C4-2B (cell line): ENCODE measurements around the gene ALOX12.

ENCODE experiments used
- ZFX ChIP-seq: fragments of 450-650 bp; IDR thresholded peaks from 2 replicates; pipeline ENCODE4 v1.6.1; 2017
- TF ChIP-seq, protein P1 (sequence below): fragments of 450-650 bp; conservative IDR thresholded peaks from 2 replicates; pipeline ENCODE4 v1.5.1; 2017; ENCODE audit warnings: mild to moderate bottlenecking

DNA sequence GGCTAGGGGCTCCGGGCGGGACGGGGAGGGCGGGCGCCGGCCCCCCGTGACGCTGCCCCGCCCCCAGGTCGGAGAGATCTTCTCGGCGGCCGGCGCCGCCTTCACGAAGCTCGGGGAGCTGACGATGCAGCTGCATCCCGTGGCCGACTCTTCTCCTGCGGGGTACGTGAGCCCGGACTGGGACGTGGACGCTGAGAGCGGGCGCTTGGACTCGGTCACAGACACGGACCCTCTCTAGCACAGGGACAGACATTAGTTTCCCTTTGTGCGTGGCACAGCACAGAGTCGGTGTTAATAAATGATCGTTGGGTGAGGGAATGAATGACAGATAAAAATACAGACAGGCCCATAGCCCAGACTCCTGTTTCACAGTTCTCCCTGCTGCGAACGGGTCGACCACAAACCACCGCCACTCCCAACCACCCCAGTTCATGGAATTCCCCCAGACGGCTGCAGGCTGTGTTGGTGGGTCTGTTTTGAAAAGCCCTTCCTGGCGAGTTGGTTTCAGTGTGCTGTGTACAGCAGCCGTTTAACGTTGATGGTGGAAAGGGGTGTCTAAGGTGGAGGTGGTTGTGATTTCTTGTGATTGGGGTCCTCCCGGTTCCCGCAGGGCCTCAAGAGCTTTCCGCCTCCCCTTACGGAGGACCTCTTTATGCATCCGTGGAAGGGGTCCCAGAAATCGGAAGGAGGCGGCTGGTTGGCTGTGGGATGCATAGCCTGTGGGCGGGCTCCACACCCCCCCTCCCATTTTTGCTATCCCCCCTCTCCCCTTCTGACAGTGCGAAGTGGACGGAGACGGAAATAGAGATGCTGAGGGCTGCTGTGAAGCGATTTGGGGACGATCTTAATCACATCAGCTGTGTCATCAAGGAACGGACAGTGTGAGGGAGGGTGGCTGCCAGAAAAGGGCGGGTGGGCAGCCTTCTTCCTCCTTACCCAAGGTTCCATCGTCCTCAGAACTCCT, 19.4 kb downstream of the ALOX12 start:
- TF ChIP-seq, protein P1, sequence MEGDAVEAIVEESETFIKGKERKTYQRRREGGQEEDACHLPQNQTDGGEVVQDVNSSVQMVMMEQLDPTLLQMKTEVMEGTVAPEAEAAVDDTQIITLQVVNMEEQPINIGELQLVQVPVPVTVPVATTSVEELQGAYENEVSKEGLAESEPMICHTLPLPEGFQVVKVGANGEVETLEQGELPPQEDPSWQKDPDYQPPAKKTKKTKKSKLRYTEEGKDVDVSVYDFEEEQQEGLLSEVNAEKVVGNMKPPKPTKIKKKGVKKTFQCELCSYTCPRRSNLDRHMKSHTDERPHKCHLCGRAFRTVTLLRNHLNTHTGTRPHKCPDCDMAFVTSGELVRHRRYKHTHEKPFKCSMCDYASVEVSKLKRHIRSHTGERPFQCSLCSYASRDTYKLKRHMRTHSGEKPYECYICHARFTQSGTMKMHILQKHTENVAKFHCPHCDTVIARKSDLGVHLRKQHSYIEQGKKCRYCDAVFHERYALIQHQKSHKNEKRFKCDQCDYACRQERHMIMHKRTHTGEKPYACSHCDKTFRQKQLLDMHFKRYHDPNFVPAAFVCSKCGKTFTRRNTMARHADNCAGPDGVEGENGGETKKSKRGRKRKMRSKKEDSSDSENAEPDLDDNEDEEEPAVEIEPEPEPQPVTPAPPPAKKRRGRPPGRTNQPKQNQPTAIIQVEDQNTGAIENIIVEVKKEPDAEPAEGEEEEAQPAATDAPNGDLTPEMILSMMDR, result peak; percentile 70
- no peak for TF ChIP-seq ZFX
